ENCODE data around the gene ADAM30. TPM values are rescaled to one million over a fixed set of nuclear protein-coding genes. Genes with fewer than 3 reads are reported as not detected.
A peak's percentile ranks its signal among the peaks of the same experiment; 100 is the strongest.

ADAM30 gene
- total RNA-seq, 1 donor from 2014 or later: not detected

DNA sequence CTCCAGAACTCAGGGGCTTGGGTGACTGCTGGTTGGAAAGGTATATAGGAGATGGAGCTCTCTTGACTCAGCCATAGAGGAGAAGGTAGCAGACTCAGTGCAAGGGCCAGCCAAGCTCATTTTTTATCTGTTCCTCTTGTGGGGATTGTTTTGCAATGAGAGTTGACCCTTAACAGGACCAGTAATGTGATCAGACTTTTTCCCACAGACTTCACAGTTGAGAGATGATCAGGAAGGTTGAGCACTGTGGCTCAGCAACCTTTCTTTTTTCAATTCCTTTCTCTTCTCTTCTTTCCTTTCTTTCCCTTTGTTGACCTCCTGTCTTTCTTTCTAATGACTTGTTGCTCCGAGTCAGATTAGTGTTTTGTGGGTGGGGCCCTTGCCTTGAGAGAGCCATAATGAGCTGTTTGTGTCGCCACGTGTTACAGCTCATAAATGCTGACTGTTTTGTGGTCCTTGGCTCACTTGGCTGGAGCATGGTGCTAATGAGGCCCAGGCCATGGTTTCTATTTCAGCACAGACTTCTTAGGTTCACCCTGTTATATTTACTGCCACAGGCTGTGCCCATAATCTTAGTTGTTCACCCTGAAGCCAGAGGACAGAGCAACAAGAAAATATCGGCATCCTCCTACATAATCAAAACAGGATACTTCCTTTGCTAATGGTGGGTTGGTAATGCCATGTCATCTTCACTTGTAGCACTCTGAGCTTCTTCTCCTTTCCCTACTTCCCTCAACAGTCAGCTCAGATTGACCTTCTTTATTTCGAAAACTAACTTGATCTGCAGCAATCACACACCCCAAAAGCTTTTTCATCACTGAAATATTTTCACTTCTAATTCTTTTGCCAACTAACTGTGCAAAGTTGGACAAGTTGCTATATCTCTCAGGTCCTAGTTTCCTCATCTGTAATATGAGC, 13.9 kb downstream of the ADAM30 start:
- Mint-ChIP-seq H3K36me3 (ENCODE audit: low read depth) (no peaks in the 10 kb centered on the region), H3K9me3 (no peaks in the 10 kb centered on the region), H3K4me3 (ENCODE audit: low read depth) (no peak overlapping the region), H3K27me3 (ENCODE audit: low read depth) (peaks cover 27% of the 10 kb centered on the region), H3K27ac (no peak overlapping the region), H3K4me1 (ENCODE audit: low read depth) (no peaks in the 10 kb centered on the region)
- intact Hi-C loops (cut with micrococcal nuclease): no loop called here
- DNase-seq (ENCODE audit: low spot score): no peak

GRCh38 chr1:119879510-119880434, 16.5 kb downstream of the ADAM30 start:
- DNase-seq (ENCODE audit: low spot score): no peak
- no peak overlapping the region for H3K4me3 Mint-ChIP-seq (ENCODE audit: low read depth)
- no peaks in the 10 kb centered on the region for H3K36me3 Mint-ChIP-seq (ENCODE audit: low read depth)
- no peaks in the 10 kb centered on the region for H3K9me3 Mint-ChIP-seq
- H3K27me3 Mint-ChIP-seq (ENCODE audit: low read depth): peaks cover 21% of the 10 kb centered on the region
- no peak overlapping the region for H3K27ac Mint-ChIP-seq
- intact Hi-C loops (cut with micrococcal nuclease): no loop called here
- no peaks in the 10 kb centered on the region for H3K4me1 Mint-ChIP-seq (ENCODE audit: low read depth)

DNA sequence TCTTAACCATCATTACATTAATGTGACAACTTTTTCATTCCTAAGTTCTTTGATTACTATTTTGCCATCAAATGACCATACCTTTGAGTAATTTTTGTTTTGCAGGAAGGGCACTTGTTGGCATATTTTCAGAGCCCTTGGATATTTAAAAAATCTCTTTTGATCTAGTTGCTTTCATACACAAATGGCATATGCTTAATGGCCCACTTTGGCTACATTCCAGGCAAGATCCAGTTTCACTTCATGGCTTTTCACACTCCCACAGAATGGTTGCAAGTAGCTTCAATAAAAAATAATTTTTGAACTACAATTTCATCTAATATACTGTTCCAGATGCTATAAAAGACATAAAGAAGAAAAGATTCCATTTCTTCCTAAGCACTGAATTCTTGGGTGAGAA, 18.1 kb downstream of the ADAM30 start:
- no peak overlapping the region for H3K4me3 Mint-ChIP-seq (ENCODE audit: low read depth)

DNA sequence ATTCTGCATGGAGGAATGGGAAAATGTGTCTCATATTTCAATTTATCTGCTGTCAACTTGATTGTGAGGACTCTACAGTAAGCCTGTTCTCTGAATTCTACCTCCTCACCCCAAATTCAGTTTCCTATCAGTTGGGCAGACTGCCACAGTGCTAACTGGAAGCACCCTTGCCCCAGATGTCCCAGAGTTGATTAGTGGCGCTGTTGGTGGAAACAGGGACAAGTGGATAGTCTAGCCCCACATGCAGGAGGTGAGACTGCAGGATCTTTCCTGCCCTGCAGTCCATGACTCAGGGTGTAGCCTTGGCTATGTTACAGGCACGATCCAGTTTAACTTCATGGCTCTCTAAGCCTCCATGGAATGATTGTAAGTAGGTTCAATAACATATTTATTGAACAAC, 22.1 kb downstream of the ADAM30 start:
- Mint-ChIP-seq H3K4me3 (ENCODE audit: low read depth) (no peak overlapping the region), H3K36me3 (ENCODE audit: low read depth) (no peaks in the 10 kb centered on the region), H3K9me3 (no peaks in the 10 kb centered on the region), H3K27me3 (ENCODE audit: low read depth) (peaks cover 39% of the 10 kb centered on the region), H3K27ac (no peak overlapping the region), H3K4me1 (ENCODE audit: low read depth) (no peaks in the 10 kb centered on the region)
- intact Hi-C loops (cut with micrococcal nuclease): no loop called here
- DNase-seq (ENCODE audit: low spot score): no peak

More for the DNA sequence above, 18.1 kb downstream of the ADAM30 start:
- intact Hi-C loops (cut with micrococcal nuclease): no loop called here
- Mint-ChIP-seq H3K36me3 (ENCODE audit: low read depth) (no peaks in the 10 kb centered on the region), H3K27me3 (ENCODE audit: low read depth) (peaks cover 33% of the 10 kb centered on the region), H3K4me1 (ENCODE audit: low read depth) (no peaks in the 10 kb centered on the region), H3K27ac (no peak overlapping the region), H3K9me3 (no peaks in the 10 kb centered on the region)
- DNase-seq (ENCODE audit: low spot score): no peak

DNA sequence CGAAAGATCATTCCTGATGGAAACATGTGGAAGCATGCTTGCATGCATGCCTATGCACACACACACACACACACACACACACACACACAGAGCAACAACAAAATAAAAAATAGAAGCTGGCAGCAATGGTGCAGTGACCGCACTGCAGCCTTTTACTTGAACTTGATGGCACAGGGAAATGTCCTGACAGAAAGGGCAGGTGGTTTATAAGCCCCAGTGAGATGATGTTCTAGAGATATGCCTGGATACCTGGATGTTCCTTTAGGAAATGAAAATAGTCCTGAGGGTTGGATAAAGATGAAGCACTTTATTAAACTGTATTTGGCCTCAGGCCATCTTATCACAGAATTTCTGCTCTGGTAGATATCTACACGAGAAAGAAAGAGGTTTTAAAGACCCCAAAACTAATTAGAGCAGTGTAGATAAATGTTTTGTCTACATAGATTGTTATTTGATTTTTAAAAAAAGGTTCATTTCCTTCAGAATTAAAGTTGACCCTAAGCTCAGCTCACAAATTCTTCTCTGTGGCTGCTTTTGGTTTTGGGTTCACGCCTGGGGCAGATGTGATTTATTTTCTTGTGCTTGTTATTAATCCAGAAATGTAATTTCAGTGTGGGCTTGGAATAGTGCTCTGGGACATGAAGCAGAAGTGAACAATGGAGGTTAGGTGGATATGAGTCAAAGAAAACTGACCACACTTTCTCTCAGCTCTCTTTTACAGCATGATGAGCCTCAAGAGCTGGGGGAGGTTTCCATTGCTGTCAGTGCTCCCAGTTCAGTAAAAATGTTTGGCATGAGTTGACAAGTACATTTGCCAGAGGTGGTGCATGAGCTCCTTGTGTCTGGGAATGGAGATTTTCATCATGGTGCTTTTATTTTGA, 22.9 kb downstream of the ADAM30 start:
- no peak overlapping the region for H3K4me3 Mint-ChIP-seq (ENCODE audit: low read depth)
- peaks cover 37% of the 10 kb centered on the region for H3K27me3 Mint-ChIP-seq (ENCODE audit: low read depth)
- no peak for DNase-seq (ENCODE audit: low spot score)
- no peaks in the 10 kb centered on the region for H3K36me3 Mint-ChIP-seq (ENCODE audit: low read depth)
- H3K9me3 Mint-ChIP-seq: no peaks in the 10 kb centered on the region
- no peak overlapping the region for H3K27ac Mint-ChIP-seq
- no peaks in the 10 kb centered on the region for H3K4me1 Mint-ChIP-seq (ENCODE audit: low read depth)
- intact Hi-C loops (cut with micrococcal nuclease): no loop called here

DNA sequence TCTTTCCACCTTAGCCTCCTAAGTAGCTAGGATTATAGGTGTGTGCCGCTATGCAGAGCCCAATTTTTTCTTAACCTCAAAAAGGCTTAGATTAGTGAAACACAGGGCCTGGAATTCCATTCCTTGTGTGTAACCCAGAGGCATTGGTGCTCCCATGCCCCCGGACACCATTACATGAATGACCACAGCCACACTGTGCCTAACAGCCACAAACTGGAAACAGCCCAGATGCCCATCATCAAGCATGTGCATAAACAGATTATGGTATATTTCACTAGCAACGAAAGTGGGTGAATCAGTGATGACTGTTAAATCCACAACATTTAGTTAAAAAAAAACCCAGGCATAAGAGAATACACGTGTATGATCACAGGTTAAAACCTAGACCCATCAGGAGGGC, 24.4 kb downstream of the ADAM30 start:
- peaks cover 4% of the 10 kb centered on the region for H3K4me1 Mint-ChIP-seq (ENCODE audit: low read depth)
- intact Hi-C loops (cut with micrococcal nuclease): no loop called here
- no peaks in the 10 kb centered on the region for H3K36me3 Mint-ChIP-seq (ENCODE audit: low read depth)
- no peak for DNase-seq (ENCODE audit: low spot score)
- H3K4me3 Mint-ChIP-seq (ENCODE audit: low read depth): no peak overlapping the region
- H3K27me3 Mint-ChIP-seq (ENCODE audit: low read depth): peaks cover 34% of the 10 kb centered on the region
- no peak overlapping the region for H3K27ac Mint-ChIP-seq
- no peaks in the 10 kb centered on the region for H3K9me3 Mint-ChIP-seq

DNA sequence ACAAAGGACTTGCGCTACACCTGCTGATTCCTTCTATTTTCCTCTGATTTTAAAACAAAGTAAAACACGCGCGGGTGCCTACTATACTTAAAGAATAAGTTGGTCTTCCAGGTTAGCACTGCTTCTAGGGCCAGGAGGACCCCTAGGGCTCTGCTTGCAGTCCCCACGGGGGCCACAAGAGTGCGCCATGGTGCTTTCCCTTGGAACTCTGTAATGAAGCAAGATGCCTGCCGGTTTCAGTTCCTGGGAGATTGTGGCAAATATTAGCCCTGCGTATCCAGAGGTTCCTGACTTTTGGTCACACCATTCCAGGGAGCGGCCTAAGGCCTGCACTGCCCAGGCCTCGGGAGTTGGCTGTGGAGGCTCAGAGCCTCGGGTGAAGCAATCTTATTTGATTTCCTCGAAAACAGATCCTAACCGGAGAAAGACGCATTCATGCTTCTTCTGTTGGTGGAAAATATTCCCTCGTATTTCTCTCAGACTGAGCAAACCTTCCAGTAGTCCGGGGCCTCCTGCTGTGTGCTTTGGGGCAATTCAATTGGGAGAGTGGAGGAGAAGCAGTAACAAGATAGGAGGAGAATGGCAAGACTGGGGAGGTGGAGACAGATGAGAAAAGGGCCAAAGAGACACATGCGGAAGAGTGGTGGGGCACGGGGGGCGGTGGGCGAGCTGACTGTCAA, 25.3 kb downstream of the ADAM30 start:
- peaks cover 5% of the 10 kb centered on the region for H3K4me1 Mint-ChIP-seq (ENCODE audit: low read depth)
- DNase-seq (ENCODE audit: low spot score): peak; percentile 48
- H3K9me3 Mint-ChIP-seq: no peaks in the 10 kb centered on the region
- no peaks in the 10 kb centered on the region for H3K36me3 Mint-ChIP-seq (ENCODE audit: low read depth)
- intact Hi-C loops (cut with micrococcal nuclease): no loop called here
- peaks cover 41% of the 10 kb centered on the region for H3K27me3 Mint-ChIP-seq (ENCODE audit: low read depth)
- H3K4me3 Mint-ChIP-seq (ENCODE audit: low read depth): no peak overlapping the region
- H3K27ac Mint-ChIP-seq: no peak overlapping the region

GRCh38 chr1:119869995-119870394, 26.3 kb downstream of the ADAM30 start:
- no peaks in the 10 kb centered on the region for H3K9me3 Mint-ChIP-seq
- intact Hi-C loops (cut with micrococcal nuclease): no loop called here

DNA sequence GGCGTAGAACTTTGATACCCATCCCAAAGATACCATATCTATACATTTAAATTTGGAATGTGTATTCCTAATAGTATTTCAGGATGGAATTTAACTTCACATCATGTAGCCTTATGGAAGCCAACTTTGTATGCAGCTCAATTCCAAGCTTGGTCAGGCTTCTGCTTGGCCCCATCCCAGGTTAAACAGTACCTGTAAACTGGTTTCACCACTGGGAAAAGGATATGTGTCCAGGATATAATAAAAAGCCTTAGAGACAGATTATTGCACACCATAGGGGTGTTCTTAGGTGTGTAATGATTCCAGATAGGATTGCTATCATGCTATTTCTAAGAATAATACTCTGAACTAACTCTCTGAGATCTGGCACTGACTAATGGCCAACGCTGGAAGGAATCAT, 28.1 kb downstream of the ADAM30 start:
- Mint-ChIP-seq H3K4me1 (ENCODE audit: low read depth) (peaks cover 5% of the 10 kb centered on the region), H3K27me3 (ENCODE audit: low read depth) (peaks cover 44% of the 10 kb centered on the region), H3K4me3 (ENCODE audit: low read depth) (no peak overlapping the region), H3K36me3 (ENCODE audit: low read depth) (no peaks in the 10 kb centered on the region), H3K27ac (no peak overlapping the region), H3K9me3 (no peaks in the 10 kb centered on the region)
- intact Hi-C loops (cut with micrococcal nuclease): no loop called here
- no peak for DNase-seq (ENCODE audit: low spot score)

More at GRCh38 chr1:119869995-119870394, 26.3 kb downstream of the ADAM30 start:
- Mint-ChIP-seq H3K4me1 (ENCODE audit: low read depth) (peaks cover 5% of the 10 kb centered on the region), H3K27me3 (ENCODE audit: low read depth) (peaks cover 47% of the 10 kb centered on the region), H3K27ac (no peak overlapping the region), H3K36me3 (ENCODE audit: low read depth) (no peaks in the 10 kb centered on the region), H3K4me3 (ENCODE audit: low read depth) (no peak overlapping the region)
- no peak for DNase-seq (ENCODE audit: low spot score)

GRCh38 chr1:119866451-119866850, 29.9 kb downstream of the ADAM30 start:
- Mint-ChIP-seq H3K4me3 (ENCODE audit: low read depth) (no peak overlapping the region), H3K27me3 (ENCODE audit: low read depth) (peaks cover 48% of the 10 kb centered on the region), H3K9me3 (no peaks in the 10 kb centered on the region), H3K36me3 (ENCODE audit: low read depth) (no peaks in the 10 kb centered on the region), H3K27ac (no peak overlapping the region), H3K4me1 (ENCODE audit: low read depth) (peaks cover 5% of the 10 kb centered on the region)
- intact Hi-C loops (cut with micrococcal nuclease): no loop called here
- no peak for DNase-seq (ENCODE audit: low spot score)

DNA sequence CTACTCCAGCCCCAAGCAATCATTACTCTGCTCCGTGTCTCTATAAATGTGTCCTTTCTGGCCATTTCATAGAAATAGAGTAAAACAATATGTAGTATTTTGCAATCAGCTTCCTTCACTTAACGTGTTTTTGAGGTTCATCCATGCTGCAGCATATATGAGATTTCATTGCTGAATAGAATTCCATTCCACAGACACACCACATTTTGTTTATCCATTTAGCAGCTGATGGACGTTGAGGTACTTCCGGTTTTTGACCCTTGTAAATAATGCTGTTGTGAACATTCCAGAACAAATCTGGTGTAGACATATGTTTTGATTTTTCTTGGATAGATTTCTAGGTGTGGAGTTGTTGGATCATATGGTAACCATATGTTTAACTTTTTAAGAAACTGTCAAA, 30.7 kb downstream of the ADAM30 start:
- intact Hi-C loops (cut with micrococcal nuclease): no loop called here
- H3K9me3 Mint-ChIP-seq: no peaks in the 10 kb centered on the region
- DNase-seq (ENCODE audit: low spot score): no peak
- peaks cover 42% of the 10 kb centered on the region for H3K27me3 Mint-ChIP-seq (ENCODE audit: low read depth)
- H3K36me3 Mint-ChIP-seq (ENCODE audit: low read depth): no peaks in the 10 kb centered on the region
- H3K27ac Mint-ChIP-seq: no peak overlapping the region
- H3K4me1 Mint-ChIP-seq (ENCODE audit: low read depth): peaks cover 5% of the 10 kb centered on the region
- H3K4me3 Mint-ChIP-seq (ENCODE audit: low read depth): no peak overlapping the region

DNA sequence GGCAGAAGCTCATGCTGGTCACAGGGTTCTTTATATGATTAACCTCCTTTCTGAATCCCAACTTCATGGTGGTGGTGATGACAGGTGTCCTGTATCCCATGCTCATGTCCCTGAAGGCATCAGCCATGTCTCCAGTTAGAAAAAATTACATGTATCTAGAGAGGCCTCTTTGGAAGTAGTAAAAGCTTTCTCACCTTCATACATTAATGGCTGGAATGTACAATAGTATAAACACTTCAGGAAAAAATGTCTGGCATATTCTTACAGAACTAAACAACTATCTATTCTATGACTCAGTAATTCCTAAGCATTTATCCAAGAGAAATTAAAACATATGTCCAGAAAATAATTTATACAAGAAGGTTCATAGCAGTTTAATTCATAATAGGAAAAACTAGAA, 34.0 kb downstream of the ADAM30 start:
- H3K27ac Mint-ChIP-seq: no peak overlapping the region
- H3K4me1 Mint-ChIP-seq (ENCODE audit: low read depth): peaks cover 30% of the 10 kb centered on the region
- no peaks in the 10 kb centered on the region for H3K36me3 Mint-ChIP-seq (ENCODE audit: low read depth)
- no peaks in the 10 kb centered on the region for H3K9me3 Mint-ChIP-seq
- no peak overlapping the region for H3K4me3 Mint-ChIP-seq (ENCODE audit: low read depth)
- no peak for DNase-seq (ENCODE audit: low spot score)
- intact Hi-C loops (cut with micrococcal nuclease): no loop called here
- H3K27me3 Mint-ChIP-seq (ENCODE audit: low read depth): peaks cover 36% of the 10 kb centered on the region
